Ishikawa (cell line): ENCODE measurements around the gene ACY1.

Experiments
- CEBPB ChIP-seq: IDR thresholded peaks from 2 replicates; pipeline ENCODE4 v1.6.1; 2012
- CREB1 ChIP-seq: IDR thresholded peaks from 2 replicates; pipeline ENCODE4 v1.6.1; 2012; ENCODE audit warnings: low read depth
- EGR1 ChIP-seq: IDR thresholded peaks from 2 replicates; pipeline ENCODE4 v1.6.1; 2012
- EP300 ChIP-seq: IDR thresholded peaks from 2 replicates; pipeline ENCODE4 v1.6.1; 2012; ENCODE audit warnings: borderline replicate concordance
- FOXM1 ChIP-seq: IDR thresholded peaks from 2 replicates; pipeline ENCODE4 v1.6.1; 2012; ENCODE audit warnings: low read depth, borderline replicate concordance
- MAX ChIP-seq: IDR thresholded peaks from 2 replicates; pipeline ENCODE4 v1.6.1; 2012
- RAD21 ChIP-seq: IDR thresholded peaks from 2 replicates; pipeline ENCODE4 v1.6.1; 2012; ENCODE audit warnings: low read depth
- REST ChIP-seq: IDR thresholded peaks from 2 replicates; pipeline ENCODE4 v1.6.1; 2012; ENCODE audit warnings: low read depth, mild to moderate bottlenecking
- TAF1 ChIP-seq: IDR thresholded peaks from 2 replicates; pipeline ENCODE4 v1.6.1; 2012; ENCODE audit warnings: low read depth, mild to moderate bottlenecking
- TCF12 ChIP-seq: IDR thresholded peaks from 2 replicates; pipeline ENCODE4 v1.6.1; 2012; ENCODE audit warnings: low read depth
- TEAD4 ChIP-seq: IDR thresholded peaks from 2 replicates; pipeline ENCODE4 v1.6.1; 2012
- USF1 ChIP-seq: IDR thresholded peaks from 2 replicates; pipeline ENCODE4 v1.6.1; 2012
- YY1 ChIP-seq: IDR thresholded peaks from 2 replicates; pipeline ENCODE4 v1.6.1; 2012; ENCODE audit warnings: low read depth
- ZBTB7A ChIP-seq: IDR thresholded peaks from 2 replicates; pipeline ENCODE4 v1.6.1; 2012; ENCODE audit warnings: low read depth

GRCh38 chr3:51945926-51946705, 37.2 kb upstream of the ACY1 start:
- no peak for TF ChIP-seq TAF1
- no peak for TF ChIP-seq ZBTB7A
- TF ChIP-seq RAD21: no peak
- TF ChIP-seq EP300: no peak
- TF ChIP-seq MAX: no peak
- no peak for TF ChIP-seq YY1
- TF ChIP-seq EGR1: no peak
- TF ChIP-seq TCF12: no peak
- no peak for TF ChIP-seq REST
- no peak for TF ChIP-seq USF1
- no peak for TF ChIP-seq FOXM1
- no peak for TF ChIP-seq CREB1
- TF ChIP-seq TEAD4: no peak
- no peak for TF ChIP-seq CEBPB
